ENCODE data around the gene EPHB1.

EPHB1 gene

GRCh38 chr3:134956395-134956794 is 161.3 kb downstream of the EPHB1 start:
- TF ChIP-seq, protein P1, sequence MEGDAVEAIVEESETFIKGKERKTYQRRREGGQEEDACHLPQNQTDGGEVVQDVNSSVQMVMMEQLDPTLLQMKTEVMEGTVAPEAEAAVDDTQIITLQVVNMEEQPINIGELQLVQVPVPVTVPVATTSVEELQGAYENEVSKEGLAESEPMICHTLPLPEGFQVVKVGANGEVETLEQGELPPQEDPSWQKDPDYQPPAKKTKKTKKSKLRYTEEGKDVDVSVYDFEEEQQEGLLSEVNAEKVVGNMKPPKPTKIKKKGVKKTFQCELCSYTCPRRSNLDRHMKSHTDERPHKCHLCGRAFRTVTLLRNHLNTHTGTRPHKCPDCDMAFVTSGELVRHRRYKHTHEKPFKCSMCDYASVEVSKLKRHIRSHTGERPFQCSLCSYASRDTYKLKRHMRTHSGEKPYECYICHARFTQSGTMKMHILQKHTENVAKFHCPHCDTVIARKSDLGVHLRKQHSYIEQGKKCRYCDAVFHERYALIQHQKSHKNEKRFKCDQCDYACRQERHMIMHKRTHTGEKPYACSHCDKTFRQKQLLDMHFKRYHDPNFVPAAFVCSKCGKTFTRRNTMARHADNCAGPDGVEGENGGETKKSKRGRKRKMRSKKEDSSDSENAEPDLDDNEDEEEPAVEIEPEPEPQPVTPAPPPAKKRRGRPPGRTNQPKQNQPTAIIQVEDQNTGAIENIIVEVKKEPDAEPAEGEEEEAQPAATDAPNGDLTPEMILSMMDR (IDR thresholded peaks at IDR 0.05; ENCODE audit: low read depth, low read length, missing control alignments), result no peak
- in situ Hi-C loops (cut with HindIII; ENCODE audit: low sequenced_read_pairs), result no loop called here
- DNase-seq (ENCODE audit: low read depth), result no peak
- no peak overlapping the region for H3K4me3 ChIP-seq (ENCODE audit: low read depth, low read length)

GRCh38 chr3:134956844-134957243 is 161.8 kb downstream of the EPHB1 start:
- TF ChIP-seq, protein P1 (IDR thresholded peaks at IDR 0.05; ENCODE audit: low read depth, low read length, missing control alignments), result no peak
- DNase-seq (ENCODE audit: low read depth), result no peak
- no peak overlapping the region for H3K4me3 ChIP-seq (ENCODE audit: low read depth, low read length)
- in situ Hi-C loops (cut with HindIII; ENCODE audit: low sequenced_read_pairs), result no loop called here

DNA sequence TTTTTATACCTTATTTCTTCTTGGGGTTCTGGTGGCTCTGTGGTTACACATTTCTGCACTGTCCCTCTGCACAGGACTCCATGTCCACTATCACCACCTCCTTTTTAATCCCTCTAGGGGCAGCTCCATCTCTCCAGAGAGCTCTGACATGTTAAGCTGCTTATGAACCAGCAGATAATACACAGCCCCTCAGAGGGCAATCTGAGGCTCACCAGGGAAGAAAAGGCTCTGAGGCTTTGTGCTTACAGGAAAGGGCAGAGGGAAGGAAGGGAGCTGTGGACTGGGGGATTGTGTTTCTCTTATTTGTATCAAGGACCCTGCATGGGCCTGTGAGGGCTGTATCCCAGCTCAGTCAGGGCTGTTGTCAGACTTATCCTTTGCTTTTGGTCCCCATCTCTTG is 164.5 kb downstream of the EPHB1 start:
- in situ Hi-C loops (cut with HindIII; ENCODE audit: low sequenced_read_pairs), result no loop called here
- no peak overlapping the region for H3K4me3 ChIP-seq (ENCODE audit: low read depth, low read length)
- TF ChIP-seq, protein P1 (IDR thresholded peaks at IDR 0.05; ENCODE audit: low read depth, low read length, missing control alignments), result no peak
- no peak for DNase-seq (ENCODE audit: low read depth)

GRCh38 chr3:134964226-134964625 is 169.2 kb downstream of the EPHB1 start:
- TF ChIP-seq, protein P1 (IDR thresholded peaks at IDR 0.05; ENCODE audit: low read depth, low read length, missing control alignments), result no peak
- no peak for DNase-seq (ENCODE audit: low read depth)
- no peak overlapping the region for H3K4me3 ChIP-seq (ENCODE audit: low read depth, low read length)
- in situ Hi-C loops (cut with HindIII; ENCODE audit: low sequenced_read_pairs), result no loop called here

DNA sequence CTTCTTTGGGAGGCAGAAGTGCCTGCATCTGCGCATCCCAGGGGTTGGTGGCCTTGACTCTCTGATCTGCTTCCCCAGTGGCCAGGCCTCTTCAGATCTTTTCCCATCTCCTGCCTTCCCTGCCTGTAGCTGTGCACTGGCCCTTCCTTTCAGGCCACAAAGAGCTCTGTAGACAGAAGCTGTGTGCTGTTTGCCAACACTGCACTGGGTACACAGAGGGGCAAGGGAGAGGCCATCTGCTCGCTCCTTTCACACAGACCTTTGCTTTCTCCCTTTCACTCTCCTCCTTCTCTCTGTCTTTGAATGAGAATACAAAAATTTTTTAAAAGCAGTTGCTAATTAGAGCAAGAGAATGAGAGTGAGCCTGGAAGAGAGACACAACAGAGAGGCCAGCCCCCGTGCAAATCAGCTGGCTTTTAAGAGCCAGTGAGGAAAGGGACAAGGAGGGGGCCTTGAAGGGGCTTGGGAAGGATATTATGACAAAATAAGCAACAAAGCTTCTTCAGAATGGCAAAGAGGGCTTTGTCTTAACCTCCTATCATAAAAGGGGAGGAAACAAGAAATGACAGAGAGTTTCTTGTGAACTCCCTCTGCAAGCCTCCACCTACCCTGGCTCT is 170.9 kb downstream of the EPHB1 start:
- no peak for DNase-seq (ENCODE audit: low read depth)
- in situ Hi-C loops (cut with HindIII; ENCODE audit: low sequenced_read_pairs), result no loop called here
- H3K4me3 ChIP-seq (ENCODE audit: low read depth, low read length), result no peak overlapping the region
- TF ChIP-seq, protein P1 (IDR thresholded peaks at IDR 0.05; ENCODE audit: low read depth, low read length, missing control alignments), result no peak

GRCh38 chr3:134970895-134971294 is 175.8 kb downstream of the EPHB1 start:
- in situ Hi-C loops (cut with HindIII; ENCODE audit: low sequenced_read_pairs), result no loop called here
- TF ChIP-seq, protein P1 (IDR thresholded peaks at IDR 0.05; ENCODE audit: low read depth, low read length, missing control alignments), result no peak
- DNase-seq (ENCODE audit: low read depth), result no peak
- no peak overlapping the region for H3K4me3 ChIP-seq (ENCODE audit: low read depth, low read length)
